HG02884 (cell line): ENCODE results near the gene MEGF6.

Experiments
- ATAC-seq: cut with Tn5 transposase; IDR thresholded peaks from one replicate; pipeline ENCODE4 v1.9.1; 2021; ENCODE audit warnings: mild to moderate bottlenecking, moderate library complexity; ENCODE audit not compliant: unreplicated experiment

The MEGF6 gene

DNA sequence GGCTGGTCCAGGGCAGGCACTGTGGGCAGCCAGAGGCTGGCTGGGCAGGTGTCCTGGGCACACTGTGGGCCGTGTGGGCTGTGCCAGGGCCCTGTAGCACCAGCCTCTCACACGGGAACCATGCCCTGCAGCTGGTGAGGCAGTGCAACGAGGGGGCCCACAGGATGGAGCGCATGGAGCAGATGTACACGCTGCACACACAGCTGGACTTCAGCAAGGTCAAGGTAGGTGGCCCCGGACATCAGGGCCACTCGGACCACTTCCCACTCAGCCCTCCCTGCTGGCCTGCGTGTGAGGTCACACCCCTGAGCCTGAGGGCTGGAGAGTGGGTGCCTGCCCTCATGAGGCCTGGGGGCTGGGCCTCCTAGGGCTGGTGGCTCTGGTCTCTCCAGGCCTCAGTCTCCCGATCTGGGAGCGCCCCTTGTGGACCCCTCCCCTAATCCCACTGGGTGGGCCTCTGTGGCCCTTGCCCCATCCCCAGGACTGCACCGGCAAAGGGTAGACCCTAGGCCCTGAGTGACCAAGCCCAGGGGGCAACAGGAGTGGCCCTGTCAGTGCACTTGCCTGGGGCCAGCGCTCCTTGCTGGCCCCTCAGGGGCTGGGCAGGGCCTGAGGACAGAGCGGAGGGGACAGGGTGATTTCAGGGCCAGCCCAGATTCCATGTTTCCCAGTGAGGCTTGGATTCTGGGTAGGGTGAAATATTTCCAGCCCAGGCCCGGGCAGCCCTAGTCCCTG lies 135.3 kb downstream of the MEGF6 start:
- ATAC-seq, result no peak

DNA sequence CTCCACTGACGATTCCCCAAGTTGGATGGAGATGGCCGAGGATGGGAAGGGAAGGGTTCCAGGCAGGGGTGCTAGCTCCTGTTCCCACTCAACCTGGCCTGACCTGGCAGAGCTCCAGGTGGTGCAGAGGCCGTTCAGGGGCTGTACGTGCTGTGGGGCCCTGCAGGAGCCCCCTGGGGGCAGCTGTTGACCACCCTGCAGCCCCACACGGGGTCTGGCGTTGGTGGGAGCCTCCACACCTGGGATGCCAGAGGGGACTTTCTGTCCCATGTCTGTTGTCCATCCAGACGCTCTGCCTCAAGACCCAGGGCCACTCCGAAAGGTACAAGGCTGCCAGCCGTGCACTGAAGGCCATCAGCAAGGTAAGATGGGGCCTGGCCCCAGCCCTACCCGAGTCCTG lies 136.9 kb downstream of the MEGF6 start:
- no peak for ATAC-seq

DNA sequence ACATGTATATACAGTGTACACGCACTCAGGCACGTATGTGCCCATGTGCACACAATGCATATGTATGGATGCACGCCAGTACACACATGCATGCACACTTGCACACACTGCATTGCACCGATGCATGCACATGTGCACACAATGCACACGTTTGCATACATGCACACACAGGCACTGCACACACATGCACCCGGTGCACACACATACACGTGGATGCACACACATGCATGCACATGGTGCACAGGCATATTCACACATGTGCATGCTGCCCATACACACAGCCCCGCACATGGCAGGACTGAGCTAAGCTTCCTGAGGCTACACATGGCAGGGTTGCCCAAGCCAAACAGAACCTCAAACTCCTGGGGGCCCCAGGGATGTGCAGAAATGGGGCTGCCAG lies 137.3 kb downstream of the MEGF6 start:
- ATAC-seq, result no peak

DNA sequence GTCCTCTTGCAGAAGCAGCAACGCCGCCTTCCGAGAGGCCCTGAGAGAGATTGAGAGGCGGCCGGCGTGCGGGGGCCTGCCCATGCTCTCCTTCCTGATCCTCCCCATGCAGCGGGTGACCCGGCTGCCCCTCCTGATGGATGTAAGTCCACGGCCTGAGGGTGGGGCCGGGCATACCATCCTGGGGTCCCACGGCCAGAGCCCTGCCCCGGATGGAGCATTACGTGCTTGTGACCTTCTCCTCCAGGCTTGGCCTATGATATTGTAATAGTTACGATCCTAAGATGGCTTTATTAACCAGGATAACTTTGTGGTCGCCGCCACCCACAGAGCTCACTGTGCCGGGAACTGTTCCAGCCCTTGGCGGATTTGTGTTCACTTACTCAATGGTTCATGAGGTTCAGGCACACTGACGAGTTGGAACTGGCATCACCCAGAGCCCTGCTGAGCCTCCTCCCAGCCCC lies 137.9 kb downstream of the MEGF6 start:
- no peak for ATAC-seq

DNA sequence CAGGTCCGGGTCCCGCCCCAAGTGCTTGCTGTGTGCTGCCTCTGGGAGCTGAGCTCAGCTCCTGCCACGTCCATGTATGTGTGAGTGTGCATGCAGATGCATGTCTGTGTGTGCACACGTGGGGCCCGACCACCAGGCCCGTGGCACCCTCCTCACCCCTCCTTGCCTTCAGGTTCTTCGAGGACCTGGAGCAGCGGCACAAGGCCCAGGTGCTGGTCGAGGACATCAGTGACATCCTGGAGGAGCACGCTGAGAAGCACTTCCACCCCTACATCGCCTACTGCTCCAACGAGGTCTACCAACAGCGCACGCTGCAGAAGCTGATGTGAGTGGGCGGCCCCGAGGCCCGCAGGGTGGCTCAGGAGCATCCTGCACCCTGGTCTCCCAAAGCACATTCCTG lies 138.4 kb downstream of the MEGF6 start:
- no peak for ATAC-seq

- ATAC-seq, result no peak
These were observed 139.0 kb downstream of the MEGF6 start for GRCh38 chr1:3472088-3472850.

DNA sequence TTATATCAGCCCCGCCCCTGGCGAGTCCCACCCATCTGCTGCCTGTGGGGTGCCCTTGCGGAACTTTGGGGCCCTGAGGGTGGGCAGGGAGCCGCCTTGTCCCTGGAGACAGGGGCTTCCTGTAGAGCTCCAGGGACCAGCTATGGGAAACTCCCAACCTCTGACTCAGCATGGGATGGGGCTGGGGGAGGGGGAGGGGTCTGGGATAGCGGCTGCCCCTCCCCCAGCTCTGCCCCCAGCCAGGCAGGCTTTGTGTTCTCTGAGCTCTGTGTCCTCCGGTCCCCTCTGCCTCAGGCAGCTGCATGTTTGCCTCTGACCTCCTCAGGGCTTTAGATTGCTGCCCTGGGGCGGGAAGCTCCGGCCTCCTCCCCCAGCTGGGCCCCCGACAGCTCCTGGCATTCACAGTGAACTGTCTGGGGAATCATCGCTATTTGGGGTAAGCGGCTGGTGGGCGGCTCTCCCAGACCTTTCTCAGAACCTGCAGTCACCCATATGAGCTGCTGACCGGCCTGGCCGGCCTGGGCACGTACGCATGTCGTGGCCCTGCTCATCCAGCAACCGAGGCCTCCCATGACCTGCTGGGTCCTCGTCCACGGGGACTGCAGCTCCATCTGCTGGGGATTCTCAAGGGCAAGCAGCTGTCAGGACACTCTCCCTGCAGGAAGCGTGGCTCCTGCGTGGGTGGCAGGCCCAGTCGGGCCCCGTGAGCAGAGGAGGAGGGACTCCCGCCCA lies 139.8 kb downstream of the MEGF6 start:
- ATAC-seq, result no peak

DNA sequence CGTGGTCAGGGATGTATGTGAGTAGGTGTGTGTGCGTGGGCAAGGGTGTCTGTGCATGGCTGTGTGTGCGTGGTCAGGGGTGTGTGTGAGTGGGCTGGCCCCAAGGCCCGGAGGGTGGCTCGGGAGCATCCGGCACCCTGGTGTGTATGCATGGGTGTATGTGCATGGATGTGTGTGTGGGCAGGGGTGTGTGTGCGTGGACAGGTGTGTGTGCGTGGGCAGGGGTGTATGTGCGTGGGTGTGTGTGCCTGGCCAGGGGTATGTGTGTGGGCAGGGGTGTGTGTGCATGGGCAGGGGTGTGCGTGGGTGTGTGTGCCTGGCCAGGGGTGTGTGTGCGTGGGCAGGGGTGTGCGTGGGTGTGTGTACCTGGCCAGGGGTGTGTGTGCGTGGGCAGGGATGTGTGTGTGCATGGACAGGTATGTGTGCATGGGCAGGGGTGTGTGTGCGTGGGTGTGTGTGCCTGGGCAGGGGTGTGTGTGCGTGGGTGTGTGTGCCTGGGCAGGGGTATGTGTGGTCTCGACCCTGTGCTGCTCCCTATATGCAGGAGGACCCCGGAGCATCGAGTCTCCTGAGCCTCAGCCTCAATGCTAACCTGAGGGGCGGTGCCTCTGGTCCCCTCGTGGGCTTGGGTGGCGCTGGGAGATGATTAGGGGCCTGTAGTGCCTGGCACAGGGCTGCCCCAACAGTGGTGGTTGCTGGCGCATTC lies 140.5 kb downstream of the MEGF6 start:
- ATAC-seq, result no peak

- ATAC-seq, result no peak
These were observed 141.3 kb downstream of the MEGF6 start for GRCh38 chr1:3469849-3470649.

DNA sequence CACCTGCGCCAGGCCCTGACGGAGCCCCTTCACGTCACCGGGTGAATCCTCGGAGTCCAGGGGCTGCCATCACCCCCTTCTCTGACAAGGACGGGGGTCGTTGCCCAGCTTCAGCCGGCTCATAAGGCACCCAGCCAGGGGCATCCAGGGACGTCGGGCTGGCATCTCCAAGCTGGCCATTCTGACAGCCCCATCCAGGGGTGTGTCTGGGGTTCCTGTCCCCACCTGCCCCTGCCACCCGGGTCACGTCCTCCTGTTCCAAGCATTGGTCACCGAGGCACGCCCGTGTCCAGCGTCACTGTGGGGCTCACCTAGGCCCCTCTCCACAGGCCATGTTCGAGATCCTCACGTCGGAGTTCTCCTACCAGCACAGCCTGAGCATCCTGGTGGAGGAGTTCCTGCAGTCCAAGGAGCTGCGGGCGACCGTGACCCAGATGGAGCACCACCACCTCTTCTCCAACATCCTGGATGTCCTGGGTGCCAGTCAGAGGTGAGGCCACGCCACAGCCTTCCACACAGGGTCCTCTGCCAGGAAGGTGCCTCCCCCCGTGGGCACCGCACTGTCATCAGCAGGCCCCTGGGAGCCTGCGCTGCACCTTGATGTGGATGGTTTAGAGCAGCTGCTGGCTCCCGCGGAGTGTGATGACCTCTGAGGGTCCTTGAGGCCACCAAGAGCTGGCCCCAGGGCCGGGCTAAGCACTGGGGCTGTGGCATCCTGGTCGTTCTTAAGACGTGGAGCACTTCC lies 142.0 kb downstream of the MEGF6 start:
- no peak for ATAC-seq

DNA sequence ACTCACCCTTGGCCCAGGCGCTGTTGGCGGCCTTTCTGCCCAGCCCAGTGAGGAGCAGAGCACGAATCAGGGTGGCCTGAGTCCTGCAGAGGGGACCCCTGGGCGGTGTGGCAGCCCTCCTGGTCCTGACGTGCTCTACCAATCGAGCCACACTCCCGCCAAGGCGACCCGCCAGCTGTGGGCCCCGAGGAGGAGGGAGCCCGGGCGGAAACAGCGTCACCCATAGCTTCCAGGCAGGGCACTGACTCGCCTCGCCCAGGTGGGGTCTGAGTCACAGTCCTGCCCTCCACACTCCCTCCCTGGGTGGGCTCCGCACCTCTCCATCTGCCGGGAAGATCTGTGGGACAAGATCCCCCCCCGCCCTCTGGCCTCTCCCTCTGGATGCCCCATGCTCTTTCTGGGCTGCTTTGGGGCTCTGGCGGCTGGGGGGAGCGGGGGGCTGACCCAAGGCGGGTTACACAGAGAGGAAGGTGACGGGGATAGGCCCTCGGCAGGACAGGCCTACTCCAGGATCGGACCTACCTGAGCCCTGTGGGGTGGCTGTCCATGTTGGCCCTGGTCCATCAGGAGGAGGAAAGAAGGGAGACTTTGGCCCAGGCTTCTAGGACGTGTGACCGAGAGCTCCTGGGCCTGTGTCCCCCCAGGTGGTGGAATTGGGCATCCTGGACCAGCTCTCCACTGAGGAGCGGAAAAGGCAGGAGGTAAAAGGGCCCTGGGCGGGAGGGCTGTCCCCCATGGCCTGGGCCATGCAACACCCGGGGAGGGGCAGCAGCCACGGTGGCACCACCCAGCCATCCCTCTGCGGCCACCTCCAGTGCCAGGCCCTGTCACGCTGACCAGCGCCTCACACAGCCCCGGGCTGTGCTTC lies 142.8 kb downstream of the MEGF6 start:
- ATAC-seq, result no peak

GRCh38 chr1:3467096-3468036 lies 143.9 kb downstream of the MEGF6 start:
- no peak for ATAC-seq

- ATAC-seq, result no peak
These were observed 144.8 kb downstream of the MEGF6 start for GRCh38 chr1:3466366-3467075.

DNA sequence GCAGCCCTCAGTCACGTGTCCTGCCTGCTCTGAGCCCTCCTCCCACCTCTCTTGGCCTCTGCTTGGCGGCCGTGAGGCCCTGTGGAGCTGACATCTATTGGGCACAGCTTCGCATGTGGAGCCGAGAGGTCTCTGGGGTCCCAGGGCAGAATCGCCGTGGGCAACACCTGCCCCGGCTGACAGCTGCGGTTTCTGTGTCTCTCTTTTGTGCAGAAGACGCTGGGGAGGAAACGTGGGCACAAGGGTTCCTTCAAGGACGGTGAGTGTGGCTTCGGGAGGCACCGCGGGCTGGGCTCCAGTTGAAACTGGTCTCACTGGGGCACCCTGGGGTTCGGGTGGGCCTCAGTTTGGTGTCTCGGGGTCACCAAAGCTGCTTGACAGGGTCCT lies 145.4 kb downstream of the MEGF6 start:
- no peak for ATAC-seq

DNA sequence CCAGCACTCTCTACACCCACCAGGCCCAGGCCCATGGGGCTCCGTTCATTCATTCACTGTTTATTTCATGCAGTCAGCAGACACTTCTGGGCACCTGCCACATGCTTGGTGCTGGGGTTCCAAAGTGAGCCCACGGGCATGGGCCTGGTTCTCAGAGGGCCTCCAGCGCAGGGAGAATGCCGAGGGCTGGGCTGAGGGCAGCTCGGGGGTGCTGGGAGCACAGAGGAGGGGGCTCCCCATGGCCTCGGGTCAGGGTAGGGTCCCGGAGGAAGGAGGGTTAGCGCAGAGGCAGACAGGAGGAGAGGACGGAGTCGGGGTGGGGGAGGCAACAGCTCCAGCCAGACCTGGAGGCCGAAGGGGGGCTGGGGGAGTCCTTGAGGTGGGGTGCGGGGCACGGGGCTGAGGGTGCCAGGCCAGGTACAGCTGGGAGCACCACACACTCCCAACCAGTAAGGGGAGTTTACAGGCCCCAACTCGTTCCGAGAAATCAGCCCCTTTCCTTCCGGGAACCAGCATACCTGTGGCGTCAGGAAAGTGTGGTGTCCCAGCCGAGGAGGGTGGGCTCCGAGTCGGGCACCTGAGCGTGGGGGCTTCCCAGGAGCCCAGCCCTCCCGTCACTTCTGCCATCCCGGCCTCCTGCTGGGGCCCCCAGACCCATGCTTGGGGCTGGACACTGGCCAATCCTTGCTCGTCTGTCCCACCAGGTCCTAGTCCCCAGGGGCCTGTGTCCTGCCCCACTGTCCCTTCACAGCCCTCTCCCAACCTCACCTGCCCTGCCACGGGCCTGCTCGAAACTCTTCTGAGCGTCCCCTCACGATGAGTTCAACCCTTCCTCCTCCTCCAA lies 146.0 kb downstream of the MEGF6 start:
- no peak for ATAC-seq

DNA sequence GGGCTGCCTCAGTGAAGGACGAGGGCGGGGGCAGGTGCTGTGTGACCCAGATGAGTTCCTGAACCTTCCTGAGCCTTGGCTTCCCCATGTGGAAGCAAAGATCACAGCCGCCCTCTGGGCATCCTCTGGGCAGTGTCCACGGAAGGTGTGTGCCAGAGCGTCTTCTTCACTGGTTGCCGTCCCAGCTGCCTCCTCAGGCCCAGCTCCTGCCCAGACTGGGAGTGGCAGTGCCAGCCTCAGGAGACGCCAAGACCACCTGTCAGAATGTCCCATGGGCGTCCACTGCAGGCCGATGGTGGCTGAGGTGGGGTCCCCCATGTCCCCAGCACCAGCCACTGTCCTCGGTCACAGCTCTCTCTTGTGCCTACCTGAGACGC lies 146.7 kb downstream of the MEGF6 start:
- ATAC-seq, result no peak
